IMR-90 (cell line): Measurements from ENCODE around the gene GJB4.

Experiments
- BHLHE40 ChIP-seq: fragments of 150-350 bp; IDR thresholded peaks from 2 replicates; pipeline ENCODE4 v1.6.1; 2016; ENCODE audit warnings: mild to moderate bottlenecking, low read depth, low read length
- CTCF ChIP-seq: conservative IDR thresholded peaks from 2 replicates; pipeline ENCODE4 v1.5.1; 2012; ENCODE audit warnings: mild to moderate bottlenecking, low read depth, low read length, improper control_type of control experiment
- ELK1 ChIP-seq: fragments of 150-350 bp; IDR thresholded peaks from 2 replicates; pipeline ENCODE4 v1.6.1; 2016; ENCODE audit warnings: low read depth, mild to moderate bottlenecking, low read length, moderate library complexity, borderline replicate concordance
- FOS ChIP-seq: fragments of 150-350 bp; IDR thresholded peaks from 2 replicates; pipeline ENCODE4 v1.6.1; 2016; ENCODE audit warnings: low read depth, low read length
- MAFK ChIP-seq: IDR thresholded peaks from 2 replicates; pipeline ENCODE4 v1.6.1; 2012; ENCODE audit warnings: low read depth, low read length, improper control_type of control experiment
- MAZ ChIP-seq: IDR thresholded peaks from 2 replicates; pipeline ENCODE4 v1.6.1; 2012; ENCODE audit warnings: low read depth, mild to moderate bottlenecking, low read length, improper control_type of control experiment, moderate library complexity, borderline replicate concordance
- MXI1 ChIP-seq: IDR thresholded peaks from 2 replicates; pipeline ENCODE4 v1.6.1; 2012; ENCODE audit warnings: low read depth, mild to moderate bottlenecking, low read length, moderate library complexity, borderline replicate concordance
- NFE2L2 ChIP-seq: fragments of 150-350 bp; IDR thresholded peaks from 2 replicates; pipeline ENCODE4 v1.6.1; 2016; ENCODE audit warnings: low read depth, mild to moderate bottlenecking, low read length
- POLR2A ChIP-seq: IDR thresholded peaks from 2 replicates; pipeline ENCODE4 v1.6.1; 2012; ENCODE audit warnings: mild to moderate bottlenecking, low read depth, low read length
- RAD21 ChIP-seq: IDR thresholded peaks from 2 replicates; pipeline ENCODE4 v1.6.1; 2012; ENCODE audit warnings: low read length, improper control_type of control experiment
- RFX5 ChIP-seq: IDR thresholded peaks from 2 replicates; pipeline ENCODE4 v1.8.0; 2012; ENCODE audit warnings: low read depth, mild to moderate bottlenecking, low read length, moderate library complexity
- USF2 ChIP-seq: fragments of 150-350 bp; IDR thresholded peaks from 2 replicates; pipeline ENCODE4 v1.6.1; 2017; ENCODE audit warnings: mild to moderate bottlenecking, antibody characterized with exemption, low read length, low read depth

GRCh38 chr1:34750610-34751009 is 8.9 kb upstream of the GJB4 start:
- TF ChIP-seq MAZ (no peak), POLR2A (no peak), CTCF (no peak), USF2 (no peak), ELK1 (no peak), RFX5 (no peak), MXI1 (no peak), MAFK (no peak), NFE2L2 (peak; percentile 44; the same call in 1 of the 2 replicates), RAD21 (no peak), FOS (no peak), BHLHE40 (no peak)
